ENCODE results near the gene CCBE1.

GRCh38 chr18:59660786-59661743, 36.2 kb downstream of the CCBE1 start:
- no peak for TF ChIP-seq CTCF (IDR thresholded peaks at IDR 0.05; ENCODE audit: insufficient read depth, low read length)
- no peak for TF ChIP-seq POLR2AphosphoS5 (IDR thresholded peaks at IDR 0.05; ENCODE audit: low read depth)

Data from HL-60 (cell line).